GM23338 (cell line): Measurements from ENCODE around the gene MBD5. TPM values are rescaled to one million over a fixed set of nuclear protein-coding genes. Genes with fewer than 3 reads are reported as not detected.

Source experiments
- ATAC-seq: fragments of 200-7000 bp; cut with Tn5 transposase; 3 replicates; pipeline ENCODE4 v1.9.1; 2020
- DNase-seq: peaks from one replicate; pipeline ENCODE4 v3.0.0-alpha.2; 2015; ENCODE audit warnings: low spot score
- H2AFZ ChIP-seq: fragments of 200-600 bp; sonication (generic); 2 replicates; pipeline ENCODE4 v1.8.0; 2016; ENCODE audit warnings: antibody characterized with exemption, mild to moderate bottlenecking, moderate library complexity
- H3F3A ChIP-seq: fragments of 200-600 bp; sonication (generic); replicated peaks from 2 replicates; pipeline ENCODE4 v1.8.0; 2017; ENCODE audit warnings: antibody characterized with exemption, mixed run types, low read depth
- H3K27ac ChIP-seq: fragments of 200-600 bp; sonication (generic); 2 replicates; pipeline ENCODE4 v1.6.1; 2016; ENCODE audit warnings: low read depth
- H3K27me3 ChIP-seq: fragments of 200-600 bp; sonication (generic); 2 replicates; pipeline ENCODE4 v1.8.0; 2016; ENCODE audit warnings: mild to moderate bottlenecking, mixed run types, moderate library complexity; ENCODE audit not compliant: insufficient read depth
- H3K36me3 ChIP-seq: fragments of 200-600 bp; sonication (generic); 2 replicates; pipeline ENCODE4 v1.8.0; 2016; ENCODE audit warnings: mild to moderate bottlenecking; ENCODE audit not compliant: insufficient read depth
- H3K4me1 ChIP-seq: fragments of 200-600 bp; sonication (generic); 2 replicates; pipeline ENCODE4 v1.8.0; 2016; ENCODE audit warnings: mild to moderate bottlenecking, moderate library complexity; ENCODE audit not compliant: insufficient read depth
- H3K4me2 ChIP-seq: fragments of 200-600 bp; sonication (generic); 2 replicates; pipeline ENCODE4 v1.7.1; 2017; ENCODE audit warnings: mixed run types
- H3K4me3 ChIP-seq: fragments of 200-600 bp; sonication (generic); 2 replicates; pipeline ENCODE4 v1.6.1; 2016; ENCODE audit warnings: mixed run types
- H3K79me2 ChIP-seq: fragments of 200-600 bp; sonication (generic); replicated peaks from 2 replicates; pipeline ENCODE4 v1.8.0; 2017; ENCODE audit warnings: mild to moderate bottlenecking; ENCODE audit not compliant: insufficient read depth
- H3K9me2 ChIP-seq: fragments of 200-600 bp; sonication (generic); 2 replicates; pipeline ENCODE4 v1.8.0; 2017; ENCODE audit not compliant: insufficient read depth
- H4K20me1 ChIP-seq: fragments of 200-600 bp; sonication (generic); replicated peaks from 2 replicates; pipeline ENCODE4 v1.8.0; 2017; ENCODE audit warnings: mild to moderate bottlenecking; ENCODE audit not compliant: insufficient read depth
- H3K27ac Mint-ChIP-seq: 2 replicates; pipeline ENCODE4 v1.8.0; 2020; ENCODE audit warnings: inconsistent platforms, mild to moderate bottlenecking, moderate library complexity, mixed read lengths
- H3K27me3 Mint-ChIP-seq: 3 replicates; pipeline ENCODE4 v1.8.0; 2022; ENCODE audit warnings: low read depth, mild to moderate bottlenecking, moderate library complexity, mixed read lengths, inconsistent platforms; ENCODE audit not compliant: insufficient read depth, poor library complexity
- H3K36me3 Mint-ChIP-seq: 3 replicates; pipeline ENCODE4 v1.8.0; 2021; ENCODE audit warnings: low read depth, mild to moderate bottlenecking, inconsistent platforms, moderate library complexity, mixed read lengths
- H3K4me1 Mint-ChIP-seq: 3 replicates; pipeline ENCODE4 v1.8.0; 2020; ENCODE audit warnings: mild to moderate bottlenecking, inconsistent platforms, mixed read lengths
- H3K4me3 Mint-ChIP-seq: 3 replicates; pipeline ENCODE4 v1.8.0; 2021; ENCODE audit warnings: moderate library complexity, mild to moderate bottlenecking, inconsistent platforms, mixed read lengths
- H3K9me3 Mint-ChIP-seq: 3 replicates; pipeline ENCODE4 v1.8.0; 2020; ENCODE audit warnings: moderate library complexity, mild to moderate bottlenecking, inconsistent platforms, mixed read lengths
- CREB1 ChIP-seq: fragments of 250-450 bp; sonication (Bioruptor Pico); IDR thresholded peaks from 2 replicates; pipeline ENCODE4 v1.5.0; 2020; ENCODE audit warnings: low read depth, mild to moderate bottlenecking, moderate library complexity
- EZH2 ChIP-seq: fragments of 200-600 bp; sonication (generic); IDR thresholded peaks from one replicate; pipeline ENCODE4 v1.8.0; 2017; ENCODE audit warnings: antibody characterized with exemption, mild to moderate bottlenecking, low read depth; ENCODE audit not compliant: unreplicated experiment
- EZH2phosphoT487 ChIP-seq: fragments of 200-600 bp; sonication (generic); IDR thresholded peaks from one replicate; pipeline ENCODE4 v1.8.1; 2018; ENCODE audit warnings: antibody characterized with exemption; ENCODE audit not compliant: unreplicated experiment
- JUNB ChIP-seq: IDR thresholded peaks from one replicate; pipeline ENCODE4 v1.6.1; 2016; ENCODE audit warnings: antibody characterized with exemption; ENCODE audit not compliant: unreplicated experiment
- NANOG ChIP-seq: IDR thresholded peaks from 2 replicates; pipeline ENCODE4 v1.6.1; 2016; ENCODE audit warnings: antibody characterized with exemption, borderline replicate concordance
- POLR2AphosphoS5 ChIP-seq: IDR thresholded peaks from 2 replicates; pipeline ENCODE4 v1.6.1; 2016; ENCODE audit warnings: antibody characterized with exemption, low read depth
- STAT1 ChIP-seq: IDR thresholded peaks from one replicate; pipeline ENCODE4 v1.6.1; 2016; ENCODE audit warnings: antibody characterized with exemption; ENCODE audit not compliant: unreplicated experiment
- ZNF331 ChIP-seq: fragments of 250-450 bp; sonication (Bioruptor Pico); IDR thresholded peaks from 2 replicates; pipeline ENCODE4 v1.5.0; 2020; ENCODE audit warnings: low read depth, mild to moderate bottlenecking, moderate library complexity
- polyA plus RNA-seq: library from polyadenylated mRNA; unstranded; fragments of >200 nt; fragmentation: Nextera tagmentation; extraction: Ambion mirVana; gene quantifications from 2 replicates; pipeline ENCODE4 v1.2.1, GENCODE V29; 2016
- total RNA-seq: library from RNA; depleted of rRNA; stranded (reverse); fragments of >200 nt; shearing (Covaris generic); gene quantifications from 2 replicates; pipeline ENCODE4 v1.2.3, GENCODE V29; 2014
- TF ChIP-seq, protein P1 (sequence below): IDR thresholded peaks from one replicate; pipeline ENCODE4 v1.6.1; 2018; ENCODE audit warnings: antibody characterized with exemption; ENCODE audit not compliant: unreplicated experiment
- TF ChIP-seq, protein P2 (sequence below), 2 experiments: fragments of 200-600 bp in 1 of 2; sonication (generic) in 1 of 2; conservative IDR thresholded peaks; 2 replicates each; pipeline versions ENCODE4 v1.5.1 to v1.6.1; 2016 to 2017; ENCODE audit warnings: antibody characterized with exemption in 2 of 2, low read depth in 2 of 2, mild to moderate bottlenecking in 2 of 2, moderate library complexity in 1 of 2
- TF ChIP-seq, protein P3 (sequence below): IDR thresholded peaks from 2 replicates; pipeline ENCODE4 v1.6.1; 2016; ENCODE audit warnings: antibody characterized with exemption
- TF ChIP-seq, protein P4 (sequence below): fragments of 250-450 bp; sonication (Bioruptor Pico); IDR thresholded peaks from 2 replicates; pipeline ENCODE4 v1.5.0; 2020; ENCODE audit warnings: mild to moderate bottlenecking, moderate library complexity

The MBD5 gene
- total and polyA plus RNA-seq, 2 experiments from 2014 or later: 16.2 to 23.1 TPM

DNA sequence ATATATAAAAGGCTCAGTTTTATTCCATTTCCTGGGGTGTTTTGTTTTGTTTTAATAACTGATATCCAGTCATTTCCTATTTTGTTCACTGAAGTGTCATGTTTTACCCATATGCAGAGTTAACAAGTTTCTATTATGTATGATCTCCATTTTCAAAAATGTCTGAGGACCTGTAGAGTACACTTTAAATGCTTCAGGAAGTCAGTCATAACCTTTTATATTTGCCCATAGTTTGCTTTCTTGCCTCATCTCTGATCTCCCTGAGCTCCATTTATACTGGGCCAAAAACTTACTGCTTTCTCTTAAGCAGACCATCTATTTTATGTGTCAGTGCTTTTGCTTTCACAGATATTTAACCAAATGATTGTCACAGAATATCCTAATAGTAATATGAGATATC lies 278.7 kb downstream of the MBD5 start (continued):
- TF ChIP-seq, protein P1, sequence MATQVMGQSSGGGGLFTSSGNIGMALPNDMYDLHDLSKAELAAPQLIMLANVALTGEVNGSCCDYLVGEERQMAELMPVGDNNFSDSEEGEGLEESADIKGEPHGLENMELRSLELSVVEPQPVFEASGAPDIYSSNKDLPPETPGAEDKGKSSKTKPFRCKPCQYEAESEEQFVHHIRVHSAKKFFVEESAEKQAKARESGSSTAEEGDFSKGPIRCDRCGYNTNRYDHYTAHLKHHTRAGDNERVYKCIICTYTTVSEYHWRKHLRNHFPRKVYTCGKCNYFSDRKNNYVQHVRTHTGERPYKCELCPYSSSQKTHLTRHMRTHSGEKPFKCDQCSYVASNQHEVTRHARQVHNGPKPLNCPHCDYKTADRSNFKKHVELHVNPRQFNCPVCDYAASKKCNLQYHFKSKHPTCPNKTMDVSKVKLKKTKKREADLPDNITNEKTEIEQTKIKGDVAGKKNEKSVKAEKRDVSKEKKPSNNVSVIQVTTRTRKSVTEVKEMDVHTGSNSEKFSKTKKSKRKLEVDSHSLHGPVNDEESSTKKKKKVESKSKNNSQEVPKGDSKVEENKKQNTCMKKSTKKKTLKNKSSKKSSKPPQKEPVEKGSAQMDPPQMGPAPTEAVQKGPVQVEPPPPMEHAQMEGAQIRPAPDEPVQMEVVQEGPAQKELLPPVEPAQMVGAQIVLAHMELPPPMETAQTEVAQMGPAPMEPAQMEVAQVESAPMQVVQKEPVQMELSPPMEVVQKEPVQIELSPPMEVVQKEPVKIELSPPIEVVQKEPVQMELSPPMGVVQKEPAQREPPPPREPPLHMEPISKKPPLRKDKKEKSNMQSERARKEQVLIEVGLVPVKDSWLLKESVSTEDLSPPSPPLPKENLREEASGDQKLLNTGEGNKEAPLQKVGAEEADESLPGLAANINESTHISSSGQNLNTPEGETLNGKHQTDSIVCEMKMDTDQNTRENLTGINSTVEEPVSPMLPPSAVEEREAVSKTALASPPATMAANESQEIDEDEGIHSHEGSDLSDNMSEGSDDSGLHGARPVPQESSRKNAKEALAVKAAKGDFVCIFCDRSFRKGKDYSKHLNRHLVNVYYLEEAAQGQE: no peak
- TF ChIP-seq, protein P2, sequence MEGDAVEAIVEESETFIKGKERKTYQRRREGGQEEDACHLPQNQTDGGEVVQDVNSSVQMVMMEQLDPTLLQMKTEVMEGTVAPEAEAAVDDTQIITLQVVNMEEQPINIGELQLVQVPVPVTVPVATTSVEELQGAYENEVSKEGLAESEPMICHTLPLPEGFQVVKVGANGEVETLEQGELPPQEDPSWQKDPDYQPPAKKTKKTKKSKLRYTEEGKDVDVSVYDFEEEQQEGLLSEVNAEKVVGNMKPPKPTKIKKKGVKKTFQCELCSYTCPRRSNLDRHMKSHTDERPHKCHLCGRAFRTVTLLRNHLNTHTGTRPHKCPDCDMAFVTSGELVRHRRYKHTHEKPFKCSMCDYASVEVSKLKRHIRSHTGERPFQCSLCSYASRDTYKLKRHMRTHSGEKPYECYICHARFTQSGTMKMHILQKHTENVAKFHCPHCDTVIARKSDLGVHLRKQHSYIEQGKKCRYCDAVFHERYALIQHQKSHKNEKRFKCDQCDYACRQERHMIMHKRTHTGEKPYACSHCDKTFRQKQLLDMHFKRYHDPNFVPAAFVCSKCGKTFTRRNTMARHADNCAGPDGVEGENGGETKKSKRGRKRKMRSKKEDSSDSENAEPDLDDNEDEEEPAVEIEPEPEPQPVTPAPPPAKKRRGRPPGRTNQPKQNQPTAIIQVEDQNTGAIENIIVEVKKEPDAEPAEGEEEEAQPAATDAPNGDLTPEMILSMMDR (conservative IDR thresholded peaks at IDR 0.05; ENCODE audit: low read depth in 2 of 2): no peak
- TF ChIP-seq, protein P3, sequence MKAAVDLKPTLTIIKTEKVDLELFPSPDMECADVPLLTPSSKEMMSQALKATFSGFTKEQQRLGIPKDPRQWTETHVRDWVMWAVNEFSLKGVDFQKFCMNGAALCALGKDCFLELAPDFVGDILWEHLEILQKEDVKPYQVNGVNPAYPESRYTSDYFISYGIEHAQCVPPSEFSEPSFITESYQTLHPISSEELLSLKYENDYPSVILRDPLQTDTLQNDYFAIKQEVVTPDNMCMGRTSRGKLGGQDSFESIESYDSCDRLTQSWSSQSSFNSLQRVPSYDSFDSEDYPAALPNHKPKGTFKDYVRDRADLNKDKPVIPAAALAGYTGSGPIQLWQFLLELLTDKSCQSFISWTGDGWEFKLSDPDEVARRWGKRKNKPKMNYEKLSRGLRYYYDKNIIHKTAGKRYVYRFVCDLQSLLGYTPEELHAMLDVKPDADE: no peak
- TF ChIP-seq EZH2 (no peak), STAT1 (no peak), POLR2AphosphoS5 (no peak)

DNA sequence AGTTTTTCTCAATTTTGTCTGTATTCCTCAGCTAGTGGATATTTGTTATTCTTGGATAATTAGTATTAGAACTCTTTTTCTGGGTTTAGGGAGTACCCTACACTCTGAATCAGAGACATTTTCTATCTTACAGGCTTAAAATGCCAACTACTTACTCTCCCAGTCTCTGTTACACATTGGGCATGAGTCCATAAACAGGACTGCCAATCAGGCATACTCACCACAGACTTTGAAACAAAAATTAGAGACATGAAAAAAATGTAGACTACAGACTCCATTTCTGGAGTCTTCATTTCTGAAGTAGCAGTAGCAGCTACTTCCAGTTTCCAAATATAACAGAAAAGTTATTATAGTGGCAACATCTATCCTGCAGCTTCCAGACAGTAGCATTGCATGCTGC lies 279.7 kb downstream of the MBD5 start:
- H3K27me3 ChIP-seq: no peaks in the 10 kb centered on the region
- Mint-ChIP-seq H3K27ac (no peak overlapping the region), H3K36me3 (0 out of 3 replicates have a peak, but pooled peaks cover 3% of the 10 kb centered on the region), H3K27me3 (peaks cover 2% of the 10 kb centered on the region), H3K4me3 (no peak overlapping the region), H3K4me1 (peaks cover 45% of the 10 kb centered on the region), H3K9me3 (no peaks in the 10 kb centered on the region)
- H3K9me2 ChIP-seq: 0 out of 2 replicates have a peak, but pooled peaks cover 4% of the 10 kb centered on the region
- H3K27ac ChIP-seq: no peak overlapping the region
- no peak for DNase-seq
- ATAC-seq: no peak
- H3F3A ChIP-seq: no peaks in the 10 kb centered on the region
- H3K4me2 ChIP-seq: no peak overlapping the region
- H3K4me3 ChIP-seq: no peak overlapping the region
- peaks cover 41% of the 10 kb centered on the region for H3K4me1 ChIP-seq
- no peaks in the 10 kb centered on the region for H3K79me2 ChIP-seq
- H2AFZ ChIP-seq: no peak overlapping the region
- H4K20me1 ChIP-seq: no peaks in the 10 kb centered on the region
- no peaks in the 10 kb centered on the region for H3K36me3 ChIP-seq
- TF ChIP-seq STAT1 (no peak), JUNB (no peak), EZH2phosphoT487 (no peak), ZNF331 (CRISPR knock-in tag) (no peak), POLR2AphosphoS5 (no peak), EZH2 (no peak), CREB1 (CRISPR knock-in tag) (no peak), NANOG (no peak)
- TF ChIP-seq, protein P3: no peak
- TF ChIP-seq, protein P4, sequence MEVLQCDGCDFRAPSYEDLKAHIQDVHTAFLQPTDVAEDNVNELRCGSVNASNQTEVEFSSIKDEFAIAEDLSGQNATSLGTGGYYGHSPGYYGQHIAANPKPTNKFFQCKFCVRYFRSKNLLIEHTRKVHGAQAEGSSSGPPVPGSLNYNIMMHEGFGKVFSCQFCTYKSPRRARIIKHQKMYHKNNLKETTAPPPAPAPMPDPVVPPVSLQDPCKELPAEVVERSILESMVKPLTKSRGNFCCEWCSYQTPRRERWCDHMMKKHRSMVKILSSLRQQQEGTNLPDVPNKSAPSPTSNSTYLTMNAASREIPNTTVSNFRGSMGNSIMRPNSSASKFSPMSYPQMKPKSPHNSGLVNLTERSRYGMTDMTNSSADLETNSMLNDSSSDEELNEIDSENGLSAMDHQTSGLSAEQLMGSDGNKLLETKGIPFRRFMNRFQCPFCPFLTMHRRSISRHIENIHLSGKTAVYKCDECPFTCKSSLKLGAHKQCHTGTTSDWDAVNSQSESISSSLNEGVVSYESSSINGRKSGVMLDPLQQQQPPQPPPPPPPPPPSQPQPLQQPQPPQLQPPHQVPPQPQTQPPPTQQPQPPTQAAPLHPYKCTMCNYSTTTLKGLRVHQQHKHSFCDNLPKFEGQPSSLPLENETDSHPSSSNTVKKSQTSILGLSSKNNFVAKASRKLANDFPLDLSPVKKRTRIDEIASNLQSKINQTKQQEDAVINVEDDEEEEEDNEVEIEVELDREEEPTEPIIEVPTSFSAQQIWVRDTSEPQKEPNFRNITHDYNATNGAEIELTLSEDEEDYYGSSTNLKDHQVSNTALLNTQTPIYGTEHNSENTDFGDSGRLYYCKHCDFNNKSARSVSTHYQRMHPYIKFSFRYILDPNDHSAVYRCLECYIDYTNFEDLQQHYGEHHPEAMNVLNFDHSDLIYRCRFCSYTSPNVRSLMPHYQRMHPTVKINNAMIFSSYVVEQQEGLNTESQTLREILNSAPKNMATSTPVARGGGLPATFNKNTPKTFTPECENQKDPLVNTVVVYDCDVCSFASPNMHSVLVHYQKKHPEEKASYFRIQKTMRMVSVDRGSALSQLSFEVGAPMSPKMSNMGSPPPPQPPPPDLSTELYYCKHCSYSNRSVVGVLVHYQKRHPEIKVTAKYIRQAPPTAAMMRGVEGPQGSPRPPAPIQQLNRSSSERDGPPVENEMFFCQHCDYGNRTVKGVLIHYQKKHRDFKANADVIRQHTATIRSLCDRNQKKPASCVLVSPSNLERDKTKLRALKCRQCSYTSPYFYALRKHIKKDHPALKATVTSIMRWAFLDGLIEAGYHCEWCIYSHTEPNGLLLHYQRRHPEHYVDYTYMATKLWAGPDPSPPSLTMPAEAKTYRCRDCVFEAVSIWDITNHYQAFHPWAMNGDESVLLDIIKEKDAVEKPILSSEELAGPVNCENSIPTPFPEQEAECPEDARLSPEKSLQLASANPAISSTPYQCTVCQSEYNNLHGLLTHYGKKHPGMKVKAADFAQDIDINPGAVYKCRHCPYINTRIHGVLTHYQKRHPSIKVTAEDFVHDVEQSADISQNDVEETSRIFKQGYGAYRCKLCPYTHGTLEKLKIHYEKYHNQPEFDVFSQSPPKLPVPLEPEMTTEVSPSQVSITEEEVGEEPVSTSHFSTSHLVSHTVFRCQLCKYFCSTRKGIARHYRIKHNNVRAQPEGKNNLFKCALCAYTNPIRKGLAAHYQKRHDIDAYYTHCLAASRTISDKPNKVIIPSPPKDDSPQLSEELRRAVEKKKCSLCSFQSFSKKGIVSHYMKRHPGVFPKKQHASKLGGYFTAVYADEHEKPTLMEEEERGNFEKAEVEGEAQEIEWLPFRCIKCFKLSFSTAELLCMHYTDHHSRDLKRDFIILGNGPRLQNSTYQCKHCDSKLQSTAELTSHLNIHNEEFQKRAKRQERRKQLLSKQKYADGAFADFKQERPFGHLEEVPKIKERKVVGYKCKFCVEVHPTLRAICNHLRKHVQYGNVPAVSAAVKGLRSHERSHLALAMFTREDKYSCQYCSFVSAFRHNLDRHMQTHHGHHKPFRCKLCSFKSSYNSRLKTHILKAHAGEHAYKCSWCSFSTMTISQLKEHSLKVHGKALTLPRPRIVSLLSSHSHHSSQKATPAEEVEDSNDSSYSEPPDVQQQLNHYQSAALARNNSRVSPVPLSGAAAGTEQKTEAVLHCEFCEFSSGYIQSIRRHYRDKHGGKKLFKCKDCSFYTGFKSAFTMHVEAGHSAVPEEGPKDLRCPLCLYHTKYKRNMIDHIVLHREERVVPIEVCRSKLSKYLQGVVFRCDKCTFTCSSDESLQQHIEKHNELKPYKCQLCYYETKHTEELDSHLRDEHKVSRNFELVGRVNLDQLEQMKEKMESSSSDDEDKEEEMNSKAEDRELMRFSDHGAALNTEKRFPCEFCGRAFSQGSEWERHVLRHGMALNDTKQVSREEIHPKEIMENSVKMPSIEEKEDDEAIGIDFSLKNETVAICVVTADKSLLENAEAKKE (CRISPR knock-in tag): no peak
